Mammary epithelial cell (primary cell): Measurements from ENCODE around the gene SMCO1.

Experiments
- EZH2 ChIP-seq: IDR thresholded peaks from 2 replicates; pipeline ENCODE4 v1.6.1; 2012; ENCODE audit warnings: low read length, inconsistent platforms, borderline replicate concordance
- TF ChIP-seq, protein P1 (sequence below), 2 donors: IDR thresholded peaks in 1 of 2; conservative IDR thresholded peaks in 1 of 2; 2 replicates each; pipeline ENCODE4 v1.5.1; 2011 to 2012; ENCODE audit warnings: inconsistent platforms in 2 of 2, low read length in 2 of 2, mild to moderate bottlenecking in 2 of 2, control low read depth in 1 of 2, low read depth in 1 of 2; ENCODE audit not compliant: insufficient read depth in 1 of 2; ENCODE audit errors: extremely low read depth in 1 of 2

GRCh38 chr3:196554205-196554604 is 39.1 kb upstream of the SMCO1 start:
- no peak for TF ChIP-seq EZH2
- TF ChIP-seq, protein P1, sequence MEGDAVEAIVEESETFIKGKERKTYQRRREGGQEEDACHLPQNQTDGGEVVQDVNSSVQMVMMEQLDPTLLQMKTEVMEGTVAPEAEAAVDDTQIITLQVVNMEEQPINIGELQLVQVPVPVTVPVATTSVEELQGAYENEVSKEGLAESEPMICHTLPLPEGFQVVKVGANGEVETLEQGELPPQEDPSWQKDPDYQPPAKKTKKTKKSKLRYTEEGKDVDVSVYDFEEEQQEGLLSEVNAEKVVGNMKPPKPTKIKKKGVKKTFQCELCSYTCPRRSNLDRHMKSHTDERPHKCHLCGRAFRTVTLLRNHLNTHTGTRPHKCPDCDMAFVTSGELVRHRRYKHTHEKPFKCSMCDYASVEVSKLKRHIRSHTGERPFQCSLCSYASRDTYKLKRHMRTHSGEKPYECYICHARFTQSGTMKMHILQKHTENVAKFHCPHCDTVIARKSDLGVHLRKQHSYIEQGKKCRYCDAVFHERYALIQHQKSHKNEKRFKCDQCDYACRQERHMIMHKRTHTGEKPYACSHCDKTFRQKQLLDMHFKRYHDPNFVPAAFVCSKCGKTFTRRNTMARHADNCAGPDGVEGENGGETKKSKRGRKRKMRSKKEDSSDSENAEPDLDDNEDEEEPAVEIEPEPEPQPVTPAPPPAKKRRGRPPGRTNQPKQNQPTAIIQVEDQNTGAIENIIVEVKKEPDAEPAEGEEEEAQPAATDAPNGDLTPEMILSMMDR (conservative IDR thresholded peaks at IDR 0.05 in 1 of 2, IDR thresholded peaks at IDR 0.05 in 1 of 2; ENCODE audit: extremely low read depth in 1 of 2, insufficient read depth in 1 of 2, low read depth in 1 of 2, low read length in 2 of 2), result no peak
